ENCODE measurements around the gene TCERG1L. TPM values are rescaled to one million over a fixed set of nuclear protein-coding genes. Genes with fewer than 3 reads are reported as not detected.

TCERG1L gene
- polyA plus RNA-seq, 3 donors: not detected

DNA sequence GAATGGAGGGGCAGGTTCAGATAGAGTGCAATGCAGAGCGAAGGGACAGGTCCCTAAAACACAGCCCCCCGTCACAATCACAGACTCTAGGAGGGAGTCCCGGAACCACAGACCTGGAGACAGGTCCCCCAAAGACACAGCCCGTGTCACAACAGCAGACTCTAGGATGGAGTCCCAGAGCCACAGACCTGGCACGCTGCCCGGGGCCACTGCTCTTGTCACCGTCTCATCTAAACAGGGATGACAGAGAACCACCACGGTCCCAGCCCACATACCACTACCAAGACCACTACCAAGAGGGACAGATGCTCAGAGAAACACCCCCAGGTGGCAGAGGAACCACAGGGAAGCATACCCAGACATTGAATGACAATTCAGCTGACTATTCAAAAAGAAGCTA lies 183.9 kb downstream of the TCERG1L start:
- H3K4me1 Mint-ChIP-seq: no peaks in the 10 kb centered on the region
- H3K4me3 ChIP-seq (replicated peaks in 1 of 3; ENCODE audit: low read depth in 2 of 3, low read length in 3 of 3): no peak overlapping the region
- H3K27ac Mint-ChIP-seq: no peak overlapping the region
- H3K27ac ChIP-seq (ENCODE audit: low read depth in 1 of 2, low read length in 2 of 2): no peak overlapping the region
- H3K9me3 ChIP-seq (replicated peaks in 1 of 2; ENCODE audit: control insufficient read depth in 1 of 2, insufficient read depth in 1 of 2, low read length in 2 of 2): peaks cover under 1 to 23% of the 10 kb centered on the region in 2 donors
- no peaks in the 10 kb centered on the region for H3K36me3 ChIP-seq (replicated peaks in 1 of 2; ENCODE audit: control insufficient read depth in 1 of 2, insufficient read depth in 2 of 2, low read length in 2 of 2)
- H3K27me3 Mint-ChIP-seq (ENCODE audit: low read depth in 3 of 3): peaks cover 0 to 11% (median 4%) of the 10 kb centered on the region in 3 donors
- no peaks in the 10 kb centered on the region for H4K20me1 ChIP-seq (ENCODE audit: insufficient read depth, low read length)
- no peak for DNase-seq
- no peaks in the 10 kb centered on the region for H3K79me2 ChIP-seq (ENCODE audit: insufficient read depth, low read length)
- 58% methylated on average over 2 of the region's 8 CpGs for WGBS (ENCODE audit: insufficient coverage)
- H3K9me3 Mint-ChIP-seq: peaks cover 3 to 20% (median 10%) of the 10 kb centered on the region in 7 donors
- TF ChIP-seq, protein P1, sequence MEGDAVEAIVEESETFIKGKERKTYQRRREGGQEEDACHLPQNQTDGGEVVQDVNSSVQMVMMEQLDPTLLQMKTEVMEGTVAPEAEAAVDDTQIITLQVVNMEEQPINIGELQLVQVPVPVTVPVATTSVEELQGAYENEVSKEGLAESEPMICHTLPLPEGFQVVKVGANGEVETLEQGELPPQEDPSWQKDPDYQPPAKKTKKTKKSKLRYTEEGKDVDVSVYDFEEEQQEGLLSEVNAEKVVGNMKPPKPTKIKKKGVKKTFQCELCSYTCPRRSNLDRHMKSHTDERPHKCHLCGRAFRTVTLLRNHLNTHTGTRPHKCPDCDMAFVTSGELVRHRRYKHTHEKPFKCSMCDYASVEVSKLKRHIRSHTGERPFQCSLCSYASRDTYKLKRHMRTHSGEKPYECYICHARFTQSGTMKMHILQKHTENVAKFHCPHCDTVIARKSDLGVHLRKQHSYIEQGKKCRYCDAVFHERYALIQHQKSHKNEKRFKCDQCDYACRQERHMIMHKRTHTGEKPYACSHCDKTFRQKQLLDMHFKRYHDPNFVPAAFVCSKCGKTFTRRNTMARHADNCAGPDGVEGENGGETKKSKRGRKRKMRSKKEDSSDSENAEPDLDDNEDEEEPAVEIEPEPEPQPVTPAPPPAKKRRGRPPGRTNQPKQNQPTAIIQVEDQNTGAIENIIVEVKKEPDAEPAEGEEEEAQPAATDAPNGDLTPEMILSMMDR (IDR thresholded peaks at IDR 0.05): no peak
- no peaks in the 10 kb centered on the region for H3K36me3 Mint-ChIP-seq
- H3K27me3 ChIP-seq (ENCODE audit: control insufficient read depth in 2 of 2, insufficient read depth in 2 of 2, low read length in 2 of 2): no peaks in the 10 kb centered on the region
- H3K4me2 ChIP-seq (replicated peaks; ENCODE audit: extremely low read depth, low read length, poor library complexity, severe bottlenecking): no peak overlapping the region
- H3K4me1 ChIP-seq (ENCODE audit: control insufficient read depth in 1 of 2, insufficient read depth in 2 of 2, low read length in 2 of 2): no peaks in the 10 kb centered on the region
- no peak overlapping the region for H3K4me3 Mint-ChIP-seq
- no peak overlapping the region for H2AFZ ChIP-seq (ENCODE audit: insufficient read depth, low read depth, low read length, poor library complexity, severe bottlenecking)
- intact Hi-C loops (cut with micrococcal nuclease): no loop called here
- H3K9ac ChIP-seq (ENCODE audit: insufficient read depth, low read length, poor library complexity, severe bottlenecking): no peak overlapping the region

DNA sequence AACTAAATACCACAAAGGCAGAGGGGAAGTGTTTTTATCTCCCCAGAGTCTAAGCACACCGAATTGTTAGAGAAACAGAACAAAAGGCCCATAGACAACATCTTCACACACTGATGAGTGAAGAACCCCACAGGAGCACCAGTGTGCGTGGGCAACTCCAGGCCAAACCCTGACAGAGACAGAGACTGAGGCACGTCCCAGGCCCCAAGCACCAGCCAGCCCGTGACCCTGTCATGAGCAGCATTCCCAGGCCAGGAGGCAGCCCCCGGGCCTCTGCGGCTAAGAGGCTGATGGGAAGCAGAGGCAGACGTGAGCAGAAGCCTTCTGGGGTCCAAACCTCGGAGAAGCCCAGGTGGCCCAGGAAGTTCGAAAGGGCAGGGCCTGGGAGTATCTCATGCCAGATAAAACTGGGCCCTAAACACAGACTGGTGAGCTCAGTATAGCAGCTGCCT lies 184.4 kb downstream of the TCERG1L start:
- Histone ChIP-seq H2AFZ (ENCODE audit: insufficient read depth, low read depth, low read length, poor library complexity, severe bottlenecking) (no peak overlapping the region), H3K36me3 (replicated peaks in 1 of 2; ENCODE audit: control insufficient read depth in 1 of 2, insufficient read depth in 2 of 2, low read length in 2 of 2) (no peaks in the 10 kb centered on the region), H3K4me1 (ENCODE audit: control insufficient read depth in 1 of 2, insufficient read depth in 2 of 2, low read length in 2 of 2) (no peaks in the 10 kb centered on the region), H3K27ac (ENCODE audit: low read depth in 1 of 2, low read length in 2 of 2) (no peak overlapping the region), H3K79me2 (ENCODE audit: insufficient read depth, low read length) (no peaks in the 10 kb centered on the region), H3K9ac (ENCODE audit: insufficient read depth, low read length, poor library complexity, severe bottlenecking) (no peak overlapping the region), H3K9me3 (replicated peaks in 1 of 2; ENCODE audit: control insufficient read depth in 1 of 2, insufficient read depth in 1 of 2, low read length in 2 of 2) (peaks cover 5 to 27% of the 10 kb centered on the region in 2 donors), H3K4me3 (replicated peaks in 1 of 3; ENCODE audit: low read depth in 2 of 3, low read length in 3 of 3) (no peak overlapping the region), H3K27me3 (ENCODE audit: control insufficient read depth in 2 of 2, insufficient read depth in 2 of 2, low read length in 2 of 2) (no peaks in the 10 kb centered on the region), H4K20me1 (ENCODE audit: insufficient read depth, low read length) (no peaks in the 10 kb centered on the region), H3K4me2 (replicated peaks; ENCODE audit: extremely low read depth, low read length, poor library complexity, severe bottlenecking) (no peak overlapping the region)
- no peaks in the 10 kb centered on the region for H3K36me3 Mint-ChIP-seq
- no peak overlapping the region for H3K4me3 Mint-ChIP-seq
- H3K4me1 Mint-ChIP-seq: no peaks in the 10 kb centered on the region
- DNase-seq: no peak
- H3K27me3 Mint-ChIP-seq (ENCODE audit: low read depth in 3 of 3): peaks cover 0 to 11% (median 4%) of the 10 kb centered on the region in 3 donors
- intact Hi-C loops (cut with micrococcal nuclease): no loop called here
- WGBS (ENCODE audit: insufficient coverage): 67% methylated on average over 8 of the region's 9 CpGs
- H3K9me3 Mint-ChIP-seq: peaks cover 4 to 24% (median 10%) of the 10 kb centered on the region in 7 donors
- no peak overlapping the region for H3K27ac Mint-ChIP-seq
- TF ChIP-seq, protein P1 (IDR thresholded peaks at IDR 0.05): no peak
